ENCODE results near the gene NAA20.

NAA20 gene

DNA sequence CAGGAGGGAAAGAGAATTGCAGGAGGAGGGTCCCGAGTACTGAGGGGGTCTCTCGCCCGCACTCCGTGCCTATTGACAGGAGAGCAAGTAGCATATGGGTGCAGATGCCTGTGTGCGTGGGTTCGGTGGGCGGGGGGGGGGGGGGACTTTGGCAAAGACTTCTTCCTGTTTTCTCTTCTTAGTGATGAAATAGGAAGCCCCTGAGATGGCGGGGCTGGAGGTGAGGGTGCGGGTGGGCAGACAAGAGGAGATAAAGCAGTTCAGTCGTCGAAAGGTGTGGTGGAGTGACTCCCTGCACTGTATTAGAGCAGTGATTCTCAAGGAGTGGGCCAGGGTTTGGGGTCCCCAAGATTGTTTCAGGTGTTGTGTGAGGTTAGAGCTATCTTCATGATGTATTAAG is 3.7 kb downstream of the NAA20 start:
- DNase-seq: no peak

- no peak for DNase-seq
These were observed 4.7 kb downstream of the NAA20 start for GRCh38 chr20:20021835-20022234.

DNA sequence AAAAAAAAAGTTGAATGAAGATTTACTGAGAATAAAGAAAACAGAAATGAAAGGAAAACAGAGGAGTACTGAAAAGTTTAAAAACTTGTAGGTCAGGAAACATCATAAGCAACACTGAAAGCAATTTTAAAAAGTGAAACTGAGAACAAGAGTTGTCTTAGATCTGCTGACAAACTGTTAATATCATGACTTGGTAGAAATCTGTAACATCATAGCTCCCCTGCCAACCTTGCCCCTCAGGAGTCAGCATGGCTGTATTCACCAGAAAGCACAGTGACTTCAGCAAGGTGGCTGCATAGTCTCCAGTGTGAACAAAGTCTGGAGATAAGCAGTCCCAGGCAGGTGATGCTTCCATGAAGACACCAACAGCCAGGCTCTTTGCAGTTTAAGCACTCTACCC is 5.3 kb downstream of the NAA20 start:
- DNase-seq: no peak

DNA sequence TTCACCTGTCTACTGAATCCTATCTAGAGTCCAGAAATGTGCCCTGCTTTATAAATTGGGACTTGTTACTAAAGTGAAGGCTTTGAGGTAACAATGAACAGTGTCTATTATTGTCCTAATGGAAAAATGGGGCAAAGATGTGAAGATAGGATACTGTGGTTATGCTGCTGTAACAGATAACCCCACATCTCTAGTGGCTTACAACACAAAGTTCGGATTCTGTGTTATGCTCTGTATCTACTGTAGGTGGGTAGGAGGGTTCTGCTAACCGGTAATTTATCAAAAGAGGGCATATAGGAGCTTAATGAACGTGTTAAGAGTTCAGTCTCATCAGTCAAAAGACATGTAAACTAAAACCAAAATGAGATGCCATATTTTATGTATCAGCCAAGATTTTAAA is 6.2 kb downstream of the NAA20 start:
- no peak for DNase-seq

DNA sequence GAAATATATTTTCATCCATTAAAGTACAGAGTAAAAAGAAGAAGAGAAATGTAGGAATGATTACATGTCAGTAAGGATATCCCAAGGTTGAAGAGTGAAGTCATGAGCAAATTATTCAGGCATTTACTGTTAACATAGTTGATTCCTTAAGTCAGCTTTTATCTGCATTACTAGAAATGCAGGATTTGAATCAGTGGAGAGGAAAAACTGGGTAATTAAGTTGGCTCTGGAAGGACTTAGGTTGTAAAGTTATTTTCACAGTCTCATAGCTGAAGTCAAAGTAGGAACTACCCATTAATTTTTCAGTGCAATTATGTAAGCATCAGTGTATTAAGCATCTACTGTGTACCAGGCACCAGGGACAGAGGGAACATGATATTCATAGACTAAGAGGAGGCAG is 7.8 kb downstream of the NAA20 start:
- DNase-seq: no peak

DNA sequence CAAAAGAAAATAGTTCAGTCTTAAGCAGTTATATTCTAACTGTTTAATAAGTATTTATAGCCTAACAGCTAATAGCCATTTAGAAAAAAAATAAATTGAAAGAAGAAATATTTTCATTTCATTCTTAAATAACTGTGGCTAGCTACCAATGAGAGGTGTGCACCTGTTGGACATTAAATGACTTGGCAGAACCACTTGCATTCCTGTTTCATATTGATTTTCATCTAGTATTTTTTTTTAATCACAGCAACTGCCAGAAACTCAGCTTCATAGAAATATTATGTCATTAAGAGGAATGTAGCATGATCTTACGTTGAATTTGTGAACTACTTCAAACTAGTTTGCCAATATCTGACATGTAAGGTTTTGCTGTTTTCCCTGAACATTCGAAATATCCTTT is 10.1 kb downstream of the NAA20 start:
- DNase-seq: no peak

DNA sequence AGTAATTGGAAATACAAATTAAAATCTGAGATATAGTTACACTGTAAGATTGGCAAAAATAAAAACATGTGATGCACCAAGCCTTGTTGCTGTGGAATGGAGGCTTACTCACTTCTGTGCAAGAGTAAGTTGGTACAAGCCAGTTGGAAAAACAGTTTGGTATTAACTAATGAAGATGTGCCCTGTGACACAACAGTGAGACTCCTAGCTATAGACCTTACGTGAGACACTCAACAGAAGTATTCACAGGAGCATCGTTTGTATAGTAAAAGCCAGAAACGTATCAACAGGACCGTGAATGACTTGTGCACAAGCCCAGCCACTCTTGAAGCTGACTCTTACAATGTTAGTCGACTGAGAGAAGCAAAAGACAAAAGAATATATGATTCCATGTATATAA is 14.6 kb downstream of the NAA20 start:
- no peak for DNase-seq

DNA sequence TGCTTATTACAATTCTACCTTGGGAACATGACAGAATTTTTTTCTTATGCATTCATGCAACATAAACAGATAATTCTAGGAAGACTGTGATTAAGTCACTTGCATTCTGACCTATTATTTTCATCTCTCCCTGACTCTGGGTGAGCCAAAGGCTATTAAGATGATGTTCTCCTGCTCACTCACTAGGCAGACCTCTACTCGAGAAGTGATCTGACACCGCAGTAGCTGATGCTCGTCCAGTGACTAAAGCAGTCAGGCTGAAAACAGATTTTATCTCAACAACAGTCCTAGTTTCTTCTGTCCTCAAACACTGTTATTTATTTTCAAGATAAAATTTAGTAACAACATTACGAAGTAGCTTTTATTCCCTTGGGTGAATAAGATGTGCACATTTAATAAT is 17.3 kb downstream of the NAA20 start:
- DNase-seq: no peak

GRCh38 chr20:20036756-20037155 is 19.6 kb downstream of the NAA20 start:
- no peak for DNase-seq

GRCh38 chr20:20037960-20038359 is 20.8 kb downstream of the NAA20 start:
- no peak for DNase-seq

- no peak for DNase-seq
These were observed 21.4 kb downstream of the NAA20 start for GRCh38 chr20:20038586-20038985.

- DNase-seq: no peak
These were observed 22.7 kb downstream of the NAA20 start for GRCh38 chr20:20039752-20040387.

GRCh38 chr20:20051767-20052073 is 34.6 kb downstream of the NAA20 start:
- no peak for DNase-seq

- peak; percentile 95 for DNase-seq
These were observed 35.2 kb downstream of the NAA20 start, which contains the start of the genes CFAP61 and CRNKL1 for GRCh38 chr20:20052074-20052970. TSS of gene CFAP61 (plus strand) at chr20:20052532. CDS start at chr20:20056654, 4,122 bp downstream. TSS of gene CRNKL1 (minus strand) at chr20:20052466. CDS start at chr20:20052342, 124 bp downstream.

DNA sequence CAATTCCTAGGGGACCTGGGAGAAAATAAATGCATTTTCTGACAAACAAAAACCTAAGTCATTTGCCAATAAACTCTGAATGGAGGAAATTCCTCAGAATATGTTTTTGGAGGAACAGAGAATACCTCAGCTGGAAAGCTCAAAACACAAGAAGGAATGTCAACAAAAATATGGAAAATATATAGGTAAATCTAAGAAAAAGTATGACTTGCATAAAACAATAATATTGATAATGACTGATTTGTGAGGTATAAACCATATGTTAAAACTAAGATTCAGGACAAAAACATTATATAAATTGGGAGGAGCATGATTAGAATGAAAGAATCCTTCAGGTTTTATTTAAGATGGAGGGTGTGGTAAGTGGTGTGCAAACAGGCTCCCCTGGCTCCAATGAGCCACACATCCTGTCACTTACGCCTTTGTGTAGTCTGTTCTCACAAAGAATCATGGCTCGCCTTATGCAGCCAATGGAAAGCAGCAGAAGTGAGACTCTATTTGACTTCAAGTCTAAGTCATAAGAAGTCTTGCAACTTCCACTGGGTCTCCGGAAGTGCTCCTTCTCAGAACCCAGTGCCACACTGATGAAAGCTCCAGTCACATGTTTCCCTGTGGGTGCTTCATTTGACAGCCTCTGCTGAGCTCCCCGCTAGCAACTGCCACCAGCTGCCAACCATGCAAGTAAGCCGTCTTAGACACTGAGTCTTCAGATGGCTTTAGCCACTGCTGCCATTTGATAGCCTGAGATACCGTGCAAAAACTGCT is 43.3 kb downstream of the NAA20 start:
- DNase-seq: no peak

DNA sequence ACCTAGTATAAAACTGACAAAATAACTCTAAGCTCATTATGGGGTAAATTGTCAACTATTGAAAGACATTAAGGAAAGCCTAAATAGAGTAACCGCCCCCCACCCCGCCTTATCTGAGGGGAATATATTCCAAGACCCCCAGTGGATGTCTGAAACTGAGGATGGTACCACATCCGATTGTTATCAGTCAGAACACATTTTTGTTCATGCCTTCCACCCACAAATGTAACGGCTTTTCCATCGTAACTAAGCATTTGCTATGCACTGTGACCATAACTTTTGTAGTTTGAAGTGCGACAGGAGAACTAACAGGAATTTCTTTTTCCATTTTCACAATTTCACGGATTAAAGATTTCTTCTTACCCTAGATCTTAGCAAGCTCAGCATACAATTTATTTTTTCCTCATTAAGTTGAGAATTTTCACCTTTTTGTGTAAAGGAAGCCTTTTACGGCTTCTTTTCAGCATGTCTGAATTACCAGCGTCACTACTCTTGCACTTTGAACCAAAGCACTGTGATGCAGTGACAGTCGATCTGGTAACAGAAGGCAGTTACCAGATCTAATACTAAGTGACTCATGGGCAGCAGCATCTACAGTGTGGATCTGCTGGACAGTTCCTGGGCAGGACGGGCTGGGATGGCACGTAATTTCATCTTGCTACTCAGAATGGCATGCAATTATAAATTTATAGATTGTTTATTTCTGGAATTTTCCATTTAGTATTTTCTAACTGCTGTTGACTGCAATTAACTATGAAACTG is 47.0 kb downstream of the NAA20 start:
- no peak for DNase-seq

DNA sequence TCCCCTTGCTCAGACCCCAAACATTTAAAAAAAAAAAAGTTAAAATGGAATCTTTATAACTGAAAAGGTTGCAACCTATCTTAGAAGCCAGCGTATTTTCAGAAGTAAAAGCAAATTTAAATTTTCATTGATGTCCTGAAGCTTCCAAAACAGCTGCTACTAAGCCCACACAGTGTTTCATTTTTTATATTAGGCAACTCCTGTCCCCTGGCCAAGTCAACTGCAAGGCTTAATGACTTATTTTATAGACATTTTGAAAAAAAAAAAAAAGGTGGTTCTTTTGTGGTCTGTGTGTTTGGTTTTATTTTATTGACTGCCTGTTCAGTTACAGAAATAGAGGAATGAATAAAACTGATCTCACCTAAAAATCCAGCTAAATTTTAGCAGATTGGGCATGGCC is 48.2 kb downstream of the NAA20 start:
- no peak for DNase-seq

GRCh38 chr20:20070871-20071726 is 53.9 kb downstream of the NAA20 start:
- peak; percentile 22 for DNase-seq

DNA sequence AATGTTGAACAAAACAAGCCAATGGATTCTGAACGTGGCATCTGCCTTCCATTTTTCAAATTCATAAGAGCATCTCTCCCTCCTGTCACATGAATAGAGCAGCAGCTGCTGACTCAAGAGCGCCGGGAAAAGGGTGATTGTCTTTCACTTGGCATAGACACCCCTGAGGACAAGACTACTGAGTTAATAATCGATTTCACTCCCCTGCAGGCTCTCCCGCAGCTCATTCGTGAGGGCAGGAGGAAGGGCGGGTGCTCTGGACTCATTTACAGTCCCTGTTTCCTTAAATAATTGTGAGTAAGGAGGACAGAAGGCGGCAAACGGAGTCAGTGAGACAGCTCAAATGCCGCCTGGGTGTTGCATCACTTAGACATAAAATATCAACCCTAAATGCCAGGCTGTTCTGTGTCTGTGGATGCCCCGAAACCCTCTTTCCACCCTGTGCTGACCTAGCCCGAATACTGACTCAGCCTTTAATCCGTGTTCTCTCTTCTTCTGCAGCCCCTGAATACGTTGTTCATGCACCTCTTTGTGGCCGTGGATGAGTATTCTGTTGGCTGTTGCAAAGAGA is 56.7 kb downstream of the NAA20 start:
- DNase-seq: peak; percentile 93

GRCh38 chr20:20075032-20075431 is 57.9 kb downstream of the NAA20 start:
- DNase-seq: no peak

DNA sequence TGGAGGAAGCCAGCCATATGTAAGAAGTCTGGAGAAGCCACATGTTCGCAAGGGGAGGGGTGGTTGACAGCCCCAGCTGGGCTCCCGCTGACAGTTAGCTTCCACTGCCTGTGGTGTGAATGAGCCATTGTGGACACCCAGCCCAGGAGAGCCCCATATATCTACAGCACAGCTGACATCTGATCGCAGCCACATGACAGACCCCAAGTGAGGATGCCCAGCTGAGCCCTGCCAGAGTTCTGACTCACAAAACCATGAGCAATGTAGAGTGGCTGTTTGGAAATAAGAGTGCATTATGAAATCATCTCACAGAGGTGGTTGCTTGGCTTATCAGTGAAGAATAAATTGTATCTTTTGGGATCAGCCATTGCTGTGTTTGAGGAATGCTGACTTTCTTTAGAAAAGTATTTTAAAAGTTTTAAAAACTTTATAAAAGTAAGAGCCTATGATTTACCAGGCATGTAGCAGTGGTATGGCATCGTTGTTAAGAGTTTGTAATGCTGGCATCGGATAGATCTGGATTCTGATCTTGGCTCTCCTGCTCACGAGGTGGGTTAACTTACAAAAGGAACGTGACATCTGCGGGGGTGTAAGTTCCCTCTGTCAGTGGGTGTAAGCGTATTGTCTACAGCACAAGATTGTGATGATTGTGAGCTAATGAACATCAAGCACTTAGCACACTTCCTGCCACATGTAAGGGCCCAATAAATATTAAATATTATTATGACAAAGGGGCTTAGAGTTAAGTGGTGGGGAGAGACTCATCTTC is 59.3 kb downstream of the NAA20 start:
- DNase-seq: no peak

Measured in NCI-H1092 treated with DMSO at 0.1 percent for 48 hours (cell line).